Measurements from ENCODE around the gene KRTAP4-1.

Gene KRTAP4-1

GRCh38 chr17:41147531-41148204, 37.0 kb downstream of the KRTAP4-1 start:
- Histone ChIP-seq H3K79me2 (ENCODE audit: control insufficient read depth, low read length) (no peaks in the 10 kb centered on the region), H3K36me3 (ENCODE audit: control insufficient read depth, low read length) (no peaks in the 10 kb centered on the region), H3K4me1 (ENCODE audit: control insufficient read depth, low read length) (peaks cover 21% of the 10 kb centered on the region), H3K9me3 (ENCODE audit: control insufficient read depth, insufficient read depth, low read length) (peaks cover 11% of the 10 kb centered on the region), H3K4me3 (ENCODE audit: low read length) (no peak overlapping the region), H3K27ac (ENCODE audit: low read depth, low read length) (no peak overlapping the region), H4K20me1 (ENCODE audit: control insufficient read depth, insufficient read depth, low read depth, low read length) (no peaks in the 10 kb centered on the region), H3K27me3 (ENCODE audit: control insufficient read depth, low read length) (no peaks in the 10 kb centered on the region), H3K9me2 (replicated peaks; ENCODE audit: control insufficient read depth, low read length) (no peaks in the 10 kb centered on the region), H3F3A (ENCODE audit: control insufficient read depth, insufficient read depth) (no peaks in the 10 kb centered on the region), H3K4me2 (ENCODE audit: low read length) (no peak overlapping the region)
- TF ChIP-seq, protein P1, sequence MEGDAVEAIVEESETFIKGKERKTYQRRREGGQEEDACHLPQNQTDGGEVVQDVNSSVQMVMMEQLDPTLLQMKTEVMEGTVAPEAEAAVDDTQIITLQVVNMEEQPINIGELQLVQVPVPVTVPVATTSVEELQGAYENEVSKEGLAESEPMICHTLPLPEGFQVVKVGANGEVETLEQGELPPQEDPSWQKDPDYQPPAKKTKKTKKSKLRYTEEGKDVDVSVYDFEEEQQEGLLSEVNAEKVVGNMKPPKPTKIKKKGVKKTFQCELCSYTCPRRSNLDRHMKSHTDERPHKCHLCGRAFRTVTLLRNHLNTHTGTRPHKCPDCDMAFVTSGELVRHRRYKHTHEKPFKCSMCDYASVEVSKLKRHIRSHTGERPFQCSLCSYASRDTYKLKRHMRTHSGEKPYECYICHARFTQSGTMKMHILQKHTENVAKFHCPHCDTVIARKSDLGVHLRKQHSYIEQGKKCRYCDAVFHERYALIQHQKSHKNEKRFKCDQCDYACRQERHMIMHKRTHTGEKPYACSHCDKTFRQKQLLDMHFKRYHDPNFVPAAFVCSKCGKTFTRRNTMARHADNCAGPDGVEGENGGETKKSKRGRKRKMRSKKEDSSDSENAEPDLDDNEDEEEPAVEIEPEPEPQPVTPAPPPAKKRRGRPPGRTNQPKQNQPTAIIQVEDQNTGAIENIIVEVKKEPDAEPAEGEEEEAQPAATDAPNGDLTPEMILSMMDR (IDR thresholded peaks at IDR 0.05; ENCODE audit: low read depth, low read length, poor library complexity, severe bottlenecking), result no peak
- TF ChIP-seq EZH2phosphoT487 (IDR thresholded peaks at IDR 0.05; ENCODE audit: borderline replicate concordance, low read length), result no peak

- Histone ChIP-seq H3K27me3 (ENCODE audit: control insufficient read depth, low read length) (no peaks in the 10 kb centered on the region), H3K27ac (ENCODE audit: low read depth, low read length) (no peak overlapping the region), H3K9me3 (ENCODE audit: control insufficient read depth, insufficient read depth, low read length) (peaks cover 15% of the 10 kb centered on the region), H3K79me2 (ENCODE audit: control insufficient read depth, low read length) (no peaks in the 10 kb centered on the region), H3K9me2 (replicated peaks; ENCODE audit: control insufficient read depth, low read length) (no peaks in the 10 kb centered on the region), H3K4me3 (ENCODE audit: low read length) (no peak overlapping the region), H3K4me1 (ENCODE audit: control insufficient read depth, low read length) (peaks cover 10% of the 10 kb centered on the region), H3K36me3 (ENCODE audit: control insufficient read depth, low read length) (no peaks in the 10 kb centered on the region), H4K20me1 (ENCODE audit: control insufficient read depth, insufficient read depth, low read depth, low read length) (no peaks in the 10 kb centered on the region), H3K4me2 (ENCODE audit: low read length) (no peak overlapping the region), H3F3A (ENCODE audit: control insufficient read depth, insufficient read depth) (no peaks in the 10 kb centered on the region)
- TF ChIP-seq EZH2phosphoT487 (IDR thresholded peaks at IDR 0.05; ENCODE audit: borderline replicate concordance, low read length), result no peak
- TF ChIP-seq, protein P1 (IDR thresholded peaks at IDR 0.05; ENCODE audit: low read depth, low read length, poor library complexity, severe bottlenecking), result no peak
Measured at GRCh38 chr17:41145261-41145660, 39.5 kb downstream of the KRTAP4-1 start.

GRCh38 chr17:41144846-41145245, 39.9 kb downstream of the KRTAP4-1 start:
- Histone ChIP-seq H3F3A (ENCODE audit: control insufficient read depth, insufficient read depth) (no peaks in the 10 kb centered on the region), H3K36me3 (ENCODE audit: control insufficient read depth, low read length) (no peaks in the 10 kb centered on the region), H3K79me2 (ENCODE audit: control insufficient read depth, low read length) (no peaks in the 10 kb centered on the region), H3K9me2 (replicated peaks; ENCODE audit: control insufficient read depth, low read length) (no peaks in the 10 kb centered on the region), H4K20me1 (ENCODE audit: control insufficient read depth, insufficient read depth, low read depth, low read length) (no peaks in the 10 kb centered on the region), H3K4me2 (ENCODE audit: low read length) (no peak overlapping the region), H3K27ac (ENCODE audit: low read depth, low read length) (no peak overlapping the region), H3K4me1 (ENCODE audit: control insufficient read depth, low read length) (peaks cover 5% of the 10 kb centered on the region), H3K27me3 (ENCODE audit: control insufficient read depth, low read length) (no peaks in the 10 kb centered on the region), H3K9me3 (ENCODE audit: control insufficient read depth, insufficient read depth, low read length) (peaks cover 15% of the 10 kb centered on the region), H3K4me3 (ENCODE audit: low read length) (no peak overlapping the region)
- TF ChIP-seq, protein P1 (IDR thresholded peaks at IDR 0.05; ENCODE audit: low read depth, low read length, poor library complexity, severe bottlenecking), result no peak
- no peak for TF ChIP-seq EZH2phosphoT487 (IDR thresholded peaks at IDR 0.05; ENCODE audit: borderline replicate concordance, low read length)

Measured in DOHH2 (cell line).